Gastroesophageal sphincter (tissue), 3 donors: ENCODE measurements around the gene PRKN.

Experiments used
- POLR2A ChIP-seq, 2 donors: fragments of 450-650 bp; IDR thresholded peaks; one replicate each; pipeline ENCODE4 v1.6.1; 2017; ENCODE audit warnings: antibody characterized with exemption in 2 of 2, mild to moderate bottlenecking in 2 of 2, moderate library complexity in 1 of 2
- POLR2AphosphoS5 ChIP-seq: sonication (generic); formaldehyde crosslinking; IDR thresholded peaks from one replicate; pipeline ENCODE4 v1.6.1; 2017; ENCODE audit warnings: antibody characterized with exemption
- TF ChIP-seq, protein P1 (sequence below), 4 experiments: fragments of 200-600 bp in 2 of 4; fragments of 450-650 bp in 2 of 4; sonication (generic) in 1 of 4; IDR thresholded peaks; one replicate each; pipeline ENCODE4 v1.5.1; 2017 to 2019; ENCODE audit warnings: antibody characterized with exemption in 4 of 4, mild to moderate bottlenecking in 2 of 4, moderate library complexity in 2 of 4

DNA sequence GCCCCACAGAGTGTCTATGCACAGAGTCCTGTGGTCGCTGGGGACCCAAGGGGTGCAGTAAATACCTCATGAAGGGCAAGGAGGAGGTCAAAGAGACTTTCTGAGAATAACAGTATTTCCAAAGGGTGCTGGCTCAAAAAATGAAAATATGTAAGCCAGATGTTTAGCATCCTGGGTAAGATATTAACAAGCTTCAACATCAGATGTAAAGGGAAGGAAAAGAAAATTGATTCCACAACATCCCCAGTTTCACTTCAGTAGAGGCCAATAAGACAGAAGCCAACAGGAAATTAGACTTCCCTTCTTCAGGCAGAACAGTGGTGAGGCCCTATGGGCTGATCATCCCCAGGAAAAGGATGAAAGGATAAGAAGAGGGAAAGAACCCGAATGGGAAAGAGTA lies 434.7 kb downstream of the PRKN start:
- TF ChIP-seq, protein P1, sequence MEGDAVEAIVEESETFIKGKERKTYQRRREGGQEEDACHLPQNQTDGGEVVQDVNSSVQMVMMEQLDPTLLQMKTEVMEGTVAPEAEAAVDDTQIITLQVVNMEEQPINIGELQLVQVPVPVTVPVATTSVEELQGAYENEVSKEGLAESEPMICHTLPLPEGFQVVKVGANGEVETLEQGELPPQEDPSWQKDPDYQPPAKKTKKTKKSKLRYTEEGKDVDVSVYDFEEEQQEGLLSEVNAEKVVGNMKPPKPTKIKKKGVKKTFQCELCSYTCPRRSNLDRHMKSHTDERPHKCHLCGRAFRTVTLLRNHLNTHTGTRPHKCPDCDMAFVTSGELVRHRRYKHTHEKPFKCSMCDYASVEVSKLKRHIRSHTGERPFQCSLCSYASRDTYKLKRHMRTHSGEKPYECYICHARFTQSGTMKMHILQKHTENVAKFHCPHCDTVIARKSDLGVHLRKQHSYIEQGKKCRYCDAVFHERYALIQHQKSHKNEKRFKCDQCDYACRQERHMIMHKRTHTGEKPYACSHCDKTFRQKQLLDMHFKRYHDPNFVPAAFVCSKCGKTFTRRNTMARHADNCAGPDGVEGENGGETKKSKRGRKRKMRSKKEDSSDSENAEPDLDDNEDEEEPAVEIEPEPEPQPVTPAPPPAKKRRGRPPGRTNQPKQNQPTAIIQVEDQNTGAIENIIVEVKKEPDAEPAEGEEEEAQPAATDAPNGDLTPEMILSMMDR (IDR thresholded peaks at IDR 0.05) = no peak
- TF ChIP-seq POLR2A (IDR thresholded peaks at IDR 0.05) (no peak), POLR2AphosphoS5 (no peak)
